HG03558 (cell line): ENCODE results near the gene DPP9.
"Not testable (repeated sequence)": the region's sequence is repeated elsewhere in the genome, so short reads cannot be mapped to it uniquely, and the experiment has no call there.

ENCODE experiments used
- ATAC-seq: cut with Tn5 transposase; IDR thresholded peaks from one replicate; pipeline ENCODE4 v1.9.1; 2021; ENCODE audit warnings: moderate number of reproducible peaks; ENCODE audit not compliant: unreplicated experiment; ENCODE audit errors: extremely low read depth

The DPP9 gene

GRCh38 chr19:4742723-4743646 is 19.3 kb upstream of the DPP9 start:
- ATAC-seq: no peak

GRCh38 chr19:4740092-4740491 is 16.4 kb upstream of the DPP9 start:
- ATAC-seq: no peak

GRCh38 chr19:4738734-4739133 is 15.1 kb upstream of the DPP9 start:
- ATAC-seq: no peak

GRCh38 chr19:4737955-4738600 is 14.4 kb upstream of the DPP9 start:
- no peak for ATAC-seq

- ATAC-seq: no peak
These were observed 10.2 kb upstream of the DPP9 start for GRCh38 chr19:4733755-4734345.

GRCh38 chr19:4732680-4733114 is 9.1 kb upstream of the DPP9 start:
- ATAC-seq: no peak

GRCh38 chr19:4730740-4731171 is 7.1 kb upstream of the DPP9 start:
- ATAC-seq: no peak

- no peak for ATAC-seq
These were observed 5.2 kb upstream of the DPP9 start for GRCh38 chr19:4728871-4729270.

GRCh38 chr19:4722671-4723594 is 709 bp downstream of the DPP9 start:
- ATAC-seq: no peak

GRCh38 chr19:4721196-4721595 is 2.4 kb downstream of the DPP9 start:
- ATAC-seq: no peak

- ATAC-seq: no peak
These were observed 3.5 kb downstream of the DPP9 start for GRCh38 chr19:4720037-4720700.

- ATAC-seq: no peak
These were observed 4.2 kb downstream of the DPP9 start for GRCh38 chr19:4719499-4719866.

- ATAC-seq: no peak
These were observed 5.5 kb downstream of the DPP9 start for GRCh38 chr19:4717966-4718701.

GRCh38 chr19:4717191-4717965 is 6.3 kb downstream of the DPP9 start:
- no peak for ATAC-seq

GRCh38 chr19:4715529-4716221 is 8.0 kb downstream of the DPP9 start:
- no peak for ATAC-seq

GRCh38 chr19:4715178-4715528 is 8.5 kb downstream of the DPP9 start:
- ATAC-seq: not testable (repeated sequence)

- ATAC-seq: no peak
These were observed 9.6 kb downstream of the DPP9 start for GRCh38 chr19:4714016-4714415.
